COLO668 (cell line): ENCODE measurements around the gene ATG16L2.
A peak's percentile ranks its signal among the peaks of the same experiment; 100 is the strongest.
"Not testable (repeated sequence)": the region's sequence is repeated elsewhere in the genome, so short reads cannot be mapped to it uniquely, and the experiment has no call there.

Experiments
- DNase-seq: peaks from one replicate; lab custom pipeline; 2025; ENCODE audit not compliant: unreplicated experiment; lab: John Stamatoyannopoulos, UW

ATG16L2 gene

GRCh38 chr11:72779495-72780128 lies 34.6 kb upstream of the ATG16L2 start:
- no peak for DNase-seq

- DNase-seq, result no peak
These were observed 33.7 kb upstream of the ATG16L2 start for GRCh38 chr11:72780296-72781062.

- DNase-seq, result peak; percentile 44
These were observed 33.2 kb upstream of the ATG16L2 start for GRCh38 chr11:72781063-72781312.

- DNase-seq, result peak; percentile 69
These were observed 32.7 kb upstream of the ATG16L2 start for GRCh38 chr11:72781313-72782080.

- DNase-seq, result peak; percentile 64
These were observed 31.9 kb upstream of the ATG16L2 start for GRCh38 chr11:72782081-72782920.

GRCh38 chr11:72783144-72783905 lies 30.9 kb upstream of the ATG16L2 start:
- DNase-seq, result no peak

- DNase-seq, result no peak
These were observed 29.5 kb upstream of the ATG16L2 start for GRCh38 chr11:72784662-72785061.

- peak; percentile 92 for DNase-seq
These were observed 27.7 kb upstream of the ATG16L2 start for GRCh38 chr11:72786305-72787215.

- peak; percentile 92 for DNase-seq
These were observed 26.8 kb upstream of the ATG16L2 start for GRCh38 chr11:72787216-72788104.

- no peak for DNase-seq
These were observed 26.0 kb upstream of the ATG16L2 start for GRCh38 chr11:72788241-72788640.

GRCh38 chr11:72789493-72790131 lies 24.6 kb upstream of the ATG16L2 start:
- no peak for DNase-seq

GRCh38 chr11:72791228-72791627 lies 23.0 kb upstream of the ATG16L2 start:
- DNase-seq, result not testable (repeated sequence)

- DNase-seq, result peak; percentile 6
These were observed 21.7 kb upstream of the ATG16L2 start for GRCh38 chr11:72792437-72793021.

GRCh38 chr11:72793076-72793424 lies 21.2 kb upstream of the ATG16L2 start:
- DNase-seq, result no peak

- DNase-seq, result peak; percentile 92
These were observed 20.5 kb upstream of the ATG16L2 start, which contains the start of gene STARD10 for GRCh38 chr11:72793425-72794367. STARD10 (minus strand) TSS chr11:72794047; CDS start chr11:72781181, 12,866 bp downstream.

- no peak for DNase-seq
These were observed 15.8 kb upstream of the ATG16L2 start for GRCh38 chr11:72798361-72798760.
